ENCODE data around the gene UPF2.
A peak's percentile ranks its signal among the peaks of the same experiment; 100 is the strongest.
"Not testable (repeated sequence)": the region's sequence is repeated elsewhere in the genome, so short reads cannot be mapped to it uniquely, and the experiment has no call there.

Gene UPF2, protein sequence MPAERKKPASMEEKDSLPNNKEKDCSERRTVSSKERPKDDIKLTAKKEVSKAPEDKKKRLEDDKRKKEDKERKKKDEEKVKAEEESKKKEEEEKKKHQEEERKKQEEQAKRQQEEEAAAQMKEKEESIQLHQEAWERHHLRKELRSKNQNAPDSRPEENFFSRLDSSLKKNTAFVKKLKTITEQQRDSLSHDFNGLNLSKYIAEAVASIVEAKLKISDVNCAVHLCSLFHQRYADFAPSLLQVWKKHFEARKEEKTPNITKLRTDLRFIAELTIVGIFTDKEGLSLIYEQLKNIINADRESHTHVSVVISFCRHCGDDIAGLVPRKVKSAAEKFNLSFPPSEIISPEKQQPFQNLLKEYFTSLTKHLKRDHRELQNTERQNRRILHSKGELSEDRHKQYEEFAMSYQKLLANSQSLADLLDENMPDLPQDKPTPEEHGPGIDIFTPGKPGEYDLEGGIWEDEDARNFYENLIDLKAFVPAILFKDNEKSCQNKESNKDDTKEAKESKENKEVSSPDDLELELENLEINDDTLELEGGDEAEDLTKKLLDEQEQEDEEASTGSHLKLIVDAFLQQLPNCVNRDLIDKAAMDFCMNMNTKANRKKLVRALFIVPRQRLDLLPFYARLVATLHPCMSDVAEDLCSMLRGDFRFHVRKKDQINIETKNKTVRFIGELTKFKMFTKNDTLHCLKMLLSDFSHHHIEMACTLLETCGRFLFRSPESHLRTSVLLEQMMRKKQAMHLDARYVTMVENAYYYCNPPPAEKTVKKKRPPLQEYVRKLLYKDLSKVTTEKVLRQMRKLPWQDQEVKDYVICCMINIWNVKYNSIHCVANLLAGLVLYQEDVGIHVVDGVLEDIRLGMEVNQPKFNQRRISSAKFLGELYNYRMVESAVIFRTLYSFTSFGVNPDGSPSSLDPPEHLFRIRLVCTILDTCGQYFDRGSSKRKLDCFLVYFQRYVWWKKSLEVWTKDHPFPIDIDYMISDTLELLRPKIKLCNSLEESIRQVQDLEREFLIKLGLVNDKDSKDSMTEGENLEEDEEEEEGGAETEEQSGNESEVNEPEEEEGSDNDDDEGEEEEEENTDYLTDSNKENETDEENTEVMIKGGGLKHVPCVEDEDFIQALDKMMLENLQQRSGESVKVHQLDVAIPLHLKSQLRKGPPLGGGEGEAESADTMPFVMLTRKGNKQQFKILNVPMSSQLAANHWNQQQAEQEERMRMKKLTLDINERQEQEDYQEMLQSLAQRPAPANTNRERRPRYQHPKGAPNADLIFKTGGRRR

DNA sequence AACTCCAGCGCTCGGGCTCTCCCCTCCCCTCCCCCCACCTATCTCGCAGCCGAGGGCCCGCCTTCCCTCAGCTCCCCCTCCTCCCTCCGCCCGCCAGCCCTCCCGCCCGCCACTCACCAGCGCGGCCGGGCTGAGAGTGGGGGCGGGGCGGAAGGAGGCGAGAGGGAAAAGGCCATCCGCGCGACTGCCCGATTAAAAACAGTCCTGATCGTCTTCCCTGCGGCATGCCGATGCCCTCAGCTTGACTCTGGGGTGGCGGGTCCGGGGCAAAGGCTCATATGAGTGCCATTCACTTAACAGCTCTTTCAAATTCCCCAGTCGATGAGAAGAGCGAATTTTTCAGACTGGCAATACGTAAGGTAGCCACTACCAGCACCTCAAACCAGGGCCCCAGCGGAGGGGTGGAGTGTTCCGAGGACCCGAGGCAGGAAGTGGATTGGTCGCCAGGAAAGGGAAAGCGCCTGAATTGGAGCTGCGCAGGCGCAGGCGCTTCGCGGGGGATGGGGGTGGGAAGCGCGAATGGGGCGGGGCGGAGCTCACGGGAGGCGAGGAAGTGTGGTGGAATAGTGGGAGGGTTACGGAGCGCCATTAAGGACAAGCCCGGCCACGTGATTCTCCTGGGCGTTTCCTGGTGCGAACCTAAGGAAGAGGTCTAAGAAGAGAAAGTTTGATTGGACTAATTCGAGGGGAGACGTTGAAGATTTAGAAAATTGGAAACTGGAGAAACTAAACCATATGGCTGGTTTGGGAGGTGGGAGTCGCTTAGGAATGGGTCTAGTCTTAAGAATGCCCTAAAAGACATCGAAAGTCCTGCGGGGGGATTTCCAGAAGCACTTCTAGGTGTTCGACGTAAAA lies at the start of gene UPF2:
Gene UPF2 (minus strand): TSS at position 13 of the 855 bp plus-strand sequence. CDS start 7,386 bp downstream, outside the sequence.
- DNase-seq (ENCODE audit: low read depth): peak; percentile 98

DNA sequence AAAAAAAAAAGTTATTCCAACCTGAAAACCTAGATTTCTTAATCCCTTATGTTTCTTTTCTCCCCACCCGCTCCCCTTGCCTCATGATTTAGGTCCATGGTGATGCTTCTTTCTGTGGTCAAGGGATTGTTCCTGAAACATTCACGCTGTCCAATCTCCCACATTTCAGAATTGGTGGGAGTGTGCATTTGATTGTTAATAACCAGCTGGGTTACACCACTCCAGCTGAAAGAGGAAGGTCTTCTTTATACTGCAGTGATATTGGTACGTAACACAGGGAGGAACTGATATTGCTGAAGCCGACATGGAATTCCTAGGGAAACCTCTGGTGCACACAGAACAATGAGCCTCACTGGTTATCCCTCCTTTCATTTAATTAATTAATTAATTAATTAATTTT lies 48.8 kb upstream of the UPF2 start:
- no peak for DNase-seq (ENCODE audit: low read depth)

GRCh38 chr10:12088919-12089318 lies 46.3 kb upstream of the UPF2 start:
- no peak for DNase-seq (ENCODE audit: low read depth)

GRCh38 chr10:12081879-12082557 lies 39.4 kb upstream of the UPF2 start:
- DNase-seq (ENCODE audit: low read depth): no peak

DNA sequence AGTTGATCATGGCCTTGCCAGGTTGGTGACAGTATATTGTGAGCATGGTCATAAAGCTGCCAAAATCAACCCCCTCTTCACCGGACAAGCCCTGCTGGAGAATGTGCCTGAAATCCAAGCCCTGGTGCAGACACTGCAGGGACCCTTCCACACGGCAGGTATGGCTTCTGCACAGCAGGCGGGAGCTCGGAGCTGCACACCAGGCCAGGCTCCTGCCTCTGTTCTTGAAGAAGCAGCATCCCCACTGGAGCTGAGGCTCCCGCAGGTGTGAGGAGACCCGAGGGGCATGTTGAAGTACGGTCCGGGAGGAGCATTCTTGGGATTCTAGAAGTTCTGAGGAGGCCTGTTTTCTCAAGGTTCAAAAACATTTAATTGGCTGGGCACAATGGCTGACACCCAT lies 38.9 kb upstream of the UPF2 start:
- no peak for DNase-seq (ENCODE audit: low read depth)

GRCh38 chr10:12077580-12078180 lies 35.1 kb upstream of the UPF2 start:
- no peak for DNase-seq (ENCODE audit: low read depth)

- DNase-seq (ENCODE audit: low read depth): no peak
Observed at GRCh38 chr10:12073526-12073925, 30.9 kb upstream of the UPF2 start.

- DNase-seq (ENCODE audit: low read depth): not testable (repeated sequence)
Observed at GRCh38 chr10:12071441-12071840, 28.8 kb upstream of the UPF2 start.

DNA sequence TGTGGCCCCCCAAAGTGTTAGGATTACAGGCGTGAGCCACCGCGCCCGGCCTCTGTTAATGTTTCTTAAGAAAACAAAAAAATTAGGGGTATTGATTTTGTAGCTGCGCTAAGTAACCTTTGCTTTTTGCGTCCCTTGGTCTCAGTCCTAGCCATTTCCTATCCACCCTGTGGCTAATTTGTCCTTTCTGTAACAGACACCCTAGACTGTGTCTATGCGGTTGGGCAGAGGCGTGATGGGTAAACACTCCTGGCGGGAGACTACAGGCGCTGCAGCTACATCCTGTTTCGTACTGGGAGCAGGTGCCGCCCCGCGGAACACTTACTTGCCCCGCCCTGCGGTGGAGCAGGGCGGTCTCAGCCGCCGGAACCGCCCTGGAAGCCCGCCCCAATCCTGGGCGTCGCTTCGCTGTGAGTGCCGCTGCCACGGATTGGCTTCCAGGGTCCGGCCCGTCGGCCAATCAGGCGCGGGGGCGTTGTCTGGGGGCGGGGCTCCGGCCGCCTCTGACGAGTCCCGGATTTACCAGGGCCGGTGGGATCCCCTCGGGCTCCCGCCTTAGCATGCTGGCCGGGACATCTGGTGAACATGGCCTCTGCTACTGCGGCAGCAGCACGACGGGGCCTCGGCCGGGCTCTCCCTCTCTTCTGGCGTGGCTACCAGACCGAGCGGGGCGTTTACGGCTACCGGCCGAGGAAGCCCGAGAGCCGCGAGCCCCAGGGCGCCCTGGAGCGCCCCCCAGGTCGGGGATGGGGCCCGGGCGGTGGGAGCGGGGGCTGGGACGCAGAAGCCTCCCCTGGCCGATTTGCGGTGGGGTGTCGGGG lies 26.1 kb upstream of the UPF2 start, which contains the start of gene DHTKD1:
Gene DHTKD1 (plus strand): TSS at position 506 of the 821 bp plus-strand sequence. CDS start 80 bp downstream, at position 586.
- DNase-seq (ENCODE audit: low read depth): peak; percentile 96

DNA sequence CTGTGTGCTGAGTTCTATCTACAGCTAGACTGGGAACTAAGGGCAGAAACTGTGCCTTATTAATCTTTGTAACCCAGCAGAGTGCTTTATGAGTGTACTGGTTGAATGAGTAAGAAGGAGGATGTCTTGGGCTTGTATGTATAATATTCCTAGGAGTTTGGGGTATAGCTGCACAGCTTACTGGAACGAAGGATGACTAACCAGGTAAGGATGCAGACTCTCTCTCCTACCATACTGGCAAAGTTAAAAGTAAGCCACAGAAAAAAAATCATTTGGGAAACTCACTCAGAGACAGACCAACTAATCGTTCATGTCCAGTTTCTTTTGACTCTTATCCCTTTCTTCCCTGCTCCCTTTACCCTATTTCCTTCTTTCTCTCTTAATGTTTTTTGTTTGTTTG lies 24.7 kb upstream of the UPF2 start:
- DNase-seq (ENCODE audit: low read depth): no peak

- DNase-seq (ENCODE audit: low read depth): no peak
Observed at GRCh38 chr10:12063483-12063818, 20.8 kb upstream of the UPF2 start.

- DNase-seq (ENCODE audit: low read depth): no peak
Observed at GRCh38 chr10:12062754-12063482, 20.3 kb upstream of the UPF2 start.

DNA sequence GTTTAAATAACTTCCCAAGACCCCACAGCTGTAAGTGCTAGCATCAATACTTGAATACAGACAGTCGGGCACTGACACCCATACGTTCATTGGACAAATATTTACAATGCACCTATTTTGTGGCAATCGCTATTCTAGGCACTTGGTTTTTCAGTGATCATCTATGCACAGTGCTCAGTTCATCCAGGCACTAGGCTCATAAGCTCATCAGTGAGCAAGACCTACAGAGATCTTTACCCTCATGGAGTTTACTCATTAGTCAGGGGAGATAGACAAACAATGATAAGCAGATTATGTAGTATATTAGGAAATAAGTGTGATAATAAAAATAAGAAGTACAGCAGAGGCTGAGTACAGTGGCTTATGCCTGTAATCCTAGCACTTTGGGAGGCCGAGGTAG lies 18.5 kb upstream of the UPF2 start:
- no peak for DNase-seq (ENCODE audit: low read depth)

GRCh38 chr10:12056748-12057147 lies 14.1 kb upstream of the UPF2 start:
- no peak for DNase-seq (ENCODE audit: low read depth)

GRCh38 chr10:12055732-12056131 lies 13.1 kb upstream of the UPF2 start:
- DNase-seq (ENCODE audit: low read depth): no peak

DNA sequence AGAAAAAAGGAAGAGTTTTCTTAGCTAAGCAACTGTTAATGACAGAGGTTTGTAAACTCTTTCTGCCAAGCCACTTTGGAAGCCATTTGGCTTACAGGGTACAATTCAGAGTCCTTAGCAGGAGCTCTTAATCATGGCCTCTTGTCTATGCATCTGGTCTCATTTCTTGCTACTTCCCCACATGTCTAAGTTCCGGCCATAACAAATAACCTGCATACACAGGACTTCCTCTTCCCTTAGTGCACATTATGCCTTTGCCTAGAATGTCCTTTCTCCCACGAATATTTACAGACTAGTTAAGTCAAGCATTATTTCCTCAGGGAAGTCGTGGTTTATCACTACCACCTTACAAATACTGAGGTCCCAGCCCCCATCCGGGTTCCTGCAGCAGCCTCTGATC lies 8.6 kb upstream of the UPF2 start:
- no peak for DNase-seq (ENCODE audit: low read depth)

DNA sequence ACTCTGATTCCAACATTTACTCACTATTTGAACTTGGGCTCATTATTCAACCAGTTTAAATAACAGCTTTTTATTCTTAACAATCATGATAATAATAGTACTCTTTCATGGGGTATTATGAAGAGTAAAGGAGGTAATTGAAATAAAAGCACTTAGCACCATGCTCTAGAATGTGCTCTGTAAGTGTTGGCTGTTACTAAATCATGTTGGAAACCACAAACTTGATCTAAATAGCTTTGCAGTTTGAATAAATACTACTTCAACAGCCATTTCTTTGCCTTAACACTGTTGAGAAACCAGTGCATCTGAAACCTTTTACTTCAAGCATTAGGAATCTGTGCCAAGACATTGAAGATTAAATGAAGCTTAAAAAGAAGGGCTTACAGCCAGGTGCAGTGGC lies 7.9 kb upstream of the UPF2 start:
- DNase-seq (ENCODE audit: low read depth): no peak

GRCh38 chr10:12048547-12048946 lies 5.9 kb upstream of the UPF2 start:
- no peak for DNase-seq (ENCODE audit: low read depth)

DNA sequence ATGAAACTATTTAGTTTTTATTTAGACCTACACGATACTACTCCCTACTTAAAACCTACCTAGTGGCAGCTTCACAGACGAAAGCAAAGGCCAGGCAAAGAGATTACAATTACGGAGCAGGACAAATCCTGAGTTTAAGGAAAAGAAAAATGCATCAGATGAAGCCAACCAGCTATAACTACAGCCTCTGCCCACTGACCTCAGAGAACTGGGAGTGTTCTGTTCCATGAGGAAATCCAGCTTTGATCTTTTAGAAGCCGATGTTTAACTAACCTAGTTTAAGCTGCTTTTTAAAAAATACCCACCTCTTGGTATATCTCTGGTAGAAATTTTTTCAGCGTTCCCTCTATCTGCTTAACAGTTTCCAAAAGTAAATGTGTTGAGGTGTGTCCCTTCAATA lies 3.0 kb upstream of the UPF2 start:
- DNase-seq (ENCODE audit: low read depth): no peak
